Fibroblast of lung (primary cell): ENCODE measurements around the gene SLC16A3. TPM values are rescaled to one million over a fixed set of nuclear protein-coding genes. Genes with fewer than 3 reads are reported as not detected.

Experiments
- DNase-seq, 2 donors: peaks; one replicate each; pipeline versions ENCODE4 v3.0.0 to v3.0.0-alpha.2; 2010; ENCODE audit warnings: low read depth in 2 of 2
- H2AFZ ChIP-seq: 2 replicates; pipeline ENCODE4 v1.5.1; 2012; ENCODE audit warnings: low read length, control low read depth, inconsistent platforms
- H3K27ac ChIP-seq: 2 replicates; pipeline ENCODE4 v1.5.1; 2011; ENCODE audit warnings: low read length, control low read depth; ENCODE audit not compliant: insufficient read depth
- H3K27me3 ChIP-seq: 2 replicates; pipeline ENCODE4 v1.5.1; 2011; ENCODE audit warnings: mild to moderate bottlenecking, low read length; ENCODE audit not compliant: control insufficient read depth, insufficient read depth
- H3K36me3 ChIP-seq: 2 replicates; pipeline ENCODE4 v1.5.1; 2011; ENCODE audit warnings: low read length; ENCODE audit not compliant: control insufficient read depth, insufficient read depth
- H3K4me1 ChIP-seq: 2 replicates; pipeline ENCODE4 v1.5.1; 2011; ENCODE audit warnings: low read length; ENCODE audit not compliant: control insufficient read depth, insufficient read depth; ENCODE audit errors: extremely low read depth
- H3K4me2 ChIP-seq: 2 replicates; pipeline ENCODE4 v1.5.1; 2011; ENCODE audit warnings: low read length, control low read depth; ENCODE audit not compliant: insufficient read depth; ENCODE audit errors: extremely low read depth
- H3K4me3 ChIP-seq, 4 experiments: fragments of 200-600 bp in 1 of 4; sonication (generic) in 1 of 4; replicated peaks in 1 of 4; 2 replicates each; pipeline ENCODE4 v1.5.1; 2011 to 2016; ENCODE audit warnings: low read length in 4 of 4, low read depth in 3 of 4, mild to moderate bottlenecking in 3 of 4, control low read depth in 2 of 4, inconsistent platforms in 1 of 4, mixed read lengths in 1 of 4; ENCODE audit not compliant: insufficient read depth in 1 of 4; ENCODE audit errors: control extremely low read depth in 1 of 4
- H3K79me2 ChIP-seq: 2 replicates; pipeline ENCODE4 v1.5.1; 2012; ENCODE audit warnings: mild to moderate bottlenecking, low read length, inconsistent platforms; ENCODE audit not compliant: control insufficient read depth, insufficient read depth
- H3K9ac ChIP-seq: 2 replicates; pipeline ENCODE4 v1.5.1; 2011; ENCODE audit warnings: mild to moderate bottlenecking, low read length, control low read depth; ENCODE audit not compliant: insufficient read depth
- H3K9me3 ChIP-seq: 2 replicates; pipeline ENCODE4 v1.5.1; 2012; ENCODE audit warnings: low read depth, low read length; ENCODE audit not compliant: control insufficient read depth, insufficient read depth
- H4K20me1 ChIP-seq: 2 replicates; pipeline ENCODE4 v1.5.1; 2011; ENCODE audit warnings: low read length; ENCODE audit not compliant: control insufficient read depth, insufficient read depth; ENCODE audit errors: extremely low read depth
- CTCF ChIP-seq, 2 donors: IDR thresholded peaks in 1 of 2; conservative IDR thresholded peaks in 1 of 2; 1 replicate in 1 of 2; 2 replicates in 1 of 2; pipeline ENCODE4 v1.5.1; 2011 to 2012; ENCODE audit warnings: low read length in 2 of 2, control low read depth in 1 of 2, inconsistent platforms in 1 of 2, low read depth in 1 of 2, mild to moderate bottlenecking in 1 of 2
- EZH2 ChIP-seq: IDR thresholded peaks from 2 replicates; pipeline ENCODE4 v1.5.1; 2012; ENCODE audit warnings: low read length, control low read depth, mild to moderate bottlenecking; ENCODE audit errors: missing control alignments
- polyA plus RNA-seq, 2 donors: library from polyadenylated mRNA; depleted of rRNA in 1 of 2; stranded (reverse) in 1 of 2; unstranded in 1 of 2; fragments of >200 nt; gene quantifications; 2 replicates each; pipeline ENCODE4 v1.2.1, GENCODE V29; 2011 to 2012; ENCODE audit warnings: missing spikeins in 1 of 2
- total RNA-seq: library from RNA; depleted of rRNA; stranded (reverse); fragments of >200 nt; gene quantifications from 2 replicates; pipeline ENCODE4 v1.2.1, GENCODE V29; 2014

SLC16A3 gene
- total and polyA plus RNA-seq, 2 donors (not counting 1 experiment from before 2014, with no cell fraction given) = 71.0 to 107 TPM

DNA sequence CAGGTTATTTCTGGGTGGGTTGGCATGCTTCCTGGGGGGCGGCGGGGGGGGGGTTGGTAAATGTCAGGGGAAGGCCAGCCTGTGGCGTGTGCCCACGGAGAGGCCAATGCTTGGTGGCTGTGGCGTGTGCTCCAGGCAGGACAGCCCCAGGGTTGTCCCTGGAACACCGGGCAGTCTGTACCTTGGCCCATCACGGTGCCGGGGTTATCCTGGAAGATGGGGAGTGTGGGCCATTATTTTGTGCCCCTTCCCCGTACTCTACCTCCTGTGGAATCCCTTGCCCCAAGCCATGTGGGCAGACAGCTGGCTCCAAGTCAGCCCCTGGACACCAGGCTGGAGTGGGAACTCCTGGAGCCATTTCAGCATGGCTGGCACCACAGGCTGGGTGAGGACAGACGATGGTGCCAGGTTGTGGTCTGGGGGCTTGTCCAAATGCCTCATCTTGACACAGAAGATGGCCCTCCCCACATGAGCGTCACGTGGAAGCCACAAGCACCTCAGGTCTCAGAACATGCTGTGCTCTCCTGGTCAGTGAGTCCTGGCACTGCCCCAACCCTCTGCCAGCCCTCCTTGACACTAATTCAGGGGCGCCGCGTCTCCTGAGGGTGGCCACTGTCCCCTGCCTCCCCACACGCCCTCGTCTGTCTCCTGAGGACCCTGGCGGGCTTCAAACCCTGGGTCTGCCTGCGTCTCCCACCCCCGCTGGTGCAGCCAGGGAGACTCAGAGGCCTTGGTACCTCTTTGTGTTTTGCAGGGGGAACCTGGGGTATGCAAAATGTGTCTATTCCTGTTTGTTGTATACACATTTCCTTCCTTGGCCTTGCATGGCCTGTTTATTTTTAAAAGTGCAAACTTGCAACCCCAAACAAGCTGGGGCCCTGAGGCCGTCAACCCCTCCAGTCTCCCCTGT lies 4.3 kb downstream of the SLC16A3 start:
- Histone ChIP-seq H3K27me3 (no peaks in the 10 kb centered on the region), H3K4me1 (peaks cover 31% of the 10 kb centered on the region), H4K20me1 (no peaks in the 10 kb centered on the region), H3K79me2 (peaks cover 80% of the 10 kb centered on the region), H3K4me3 (no peak overlapping the region), H3K4me2 (no peak overlapping the region), H3K27ac (no peak overlapping the region), H2AFZ (no peak overlapping the region), H3K9me3 (no peaks in the 10 kb centered on the region), H3K9ac (no peak overlapping the region), H3K36me3 (peaks cover 25% of the 10 kb centered on the region)
- no peak for TF ChIP-seq CTCF (conservative IDR thresholded peaks at IDR 0.05 in 1 of 2, IDR thresholded peaks at IDR 0.05 in 1 of 2; ENCODE audit: low read depth in 1 of 2, low read length in 2 of 2)
- DNase-seq = no peak

DNA sequence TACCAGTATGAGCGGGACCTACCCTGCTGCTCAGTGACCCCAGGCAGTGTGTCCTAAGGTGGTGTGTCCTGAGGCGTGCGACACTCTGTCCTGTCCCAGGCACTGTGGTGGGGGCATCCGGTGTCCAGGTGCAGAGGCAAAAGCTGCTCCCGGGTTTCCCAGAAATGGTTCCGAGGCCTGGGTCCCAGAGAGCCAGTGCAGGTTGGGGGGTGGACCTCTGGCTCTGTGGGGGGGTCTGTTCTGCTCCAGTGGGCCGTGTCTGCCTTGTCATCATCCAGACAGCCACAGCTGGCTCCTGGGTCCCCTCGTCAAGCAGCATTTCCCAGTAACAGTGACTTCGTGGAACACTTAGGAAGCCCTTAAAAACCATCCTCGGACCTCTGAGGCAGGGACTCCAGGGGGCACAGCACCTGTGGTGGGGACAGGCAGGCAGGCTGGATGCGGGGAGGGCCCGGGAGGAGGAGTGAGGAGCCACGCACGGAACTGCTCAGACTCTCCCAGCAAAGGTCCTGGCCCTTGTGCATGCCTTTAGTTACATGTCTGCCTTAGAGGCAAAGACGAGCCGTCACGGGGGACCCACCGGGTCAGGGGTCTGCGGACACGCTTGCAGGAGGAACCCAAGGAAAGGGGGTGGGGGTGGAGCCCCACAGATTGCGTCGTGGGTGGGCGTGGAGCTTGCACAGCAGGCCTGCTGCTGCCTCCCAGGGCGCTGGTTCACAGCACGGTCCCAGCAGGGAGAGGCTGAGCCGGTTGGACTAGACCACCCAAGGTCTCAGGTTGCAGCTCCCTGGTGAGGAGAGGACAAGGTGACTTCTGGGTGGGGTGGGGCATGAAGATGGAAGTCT lies 5.6 kb downstream of the SLC16A3 start:
- Histone ChIP-seq H3K27me3 (no peaks in the 10 kb centered on the region), H3K9me3 (no peaks in the 10 kb centered on the region), H3K4me3 (no peak overlapping the region), H3K79me2 (peaks cover 83% of the 10 kb centered on the region), H3K36me3 (peaks cover 30% of the 10 kb centered on the region), H3K9ac (no peak overlapping the region), H3K27ac (no peak overlapping the region), H3K4me2 (no peak overlapping the region), H2AFZ (no peak overlapping the region), H4K20me1 (no peaks in the 10 kb centered on the region), H3K4me1 (peaks cover 40% of the 10 kb centered on the region)
- no peak for TF ChIP-seq CTCF (conservative IDR thresholded peaks at IDR 0.05 in 1 of 2, IDR thresholded peaks at IDR 0.05 in 1 of 2; ENCODE audit: low read depth in 1 of 2, low read length in 2 of 2)
- no peak for TF ChIP-seq EZH2
- DNase-seq = no peak

GRCh38 chr17:82235056-82235774 lies 6.4 kb downstream of the SLC16A3 start:
- H3K36me3 ChIP-seq = peaks cover 38% of the 10 kb centered on the region
- H3K4me2 ChIP-seq = no peak overlapping the region
- no peak overlapping the region for H3K9ac ChIP-seq
- no peaks in the 10 kb centered on the region for H3K9me3 ChIP-seq
- no peak for DNase-seq
- H2AFZ ChIP-seq = no peak overlapping the region
- no peak overlapping the region for H3K27ac ChIP-seq
- TF ChIP-seq CTCF (conservative IDR thresholded peaks at IDR 0.05 in 1 of 2, IDR thresholded peaks at IDR 0.05 in 1 of 2; ENCODE audit: low read depth in 1 of 2, low read length in 2 of 2) (no peak), EZH2 (no peak)
- H3K4me3 ChIP-seq = no peak overlapping the region
- no peaks in the 10 kb centered on the region for H4K20me1 ChIP-seq
- H3K27me3 ChIP-seq = no peaks in the 10 kb centered on the region
- H3K4me1 ChIP-seq = peaks cover 40% of the 10 kb centered on the region
- peaks cover 82% of the 10 kb centered on the region for H3K79me2 ChIP-seq
